Natural killer cell treated with Interleukin-12 subunit alpha and Interleukin-12 subunit beta and Interleukin-15 and Interleukin-18, amount 100 ng/mL, for 72 hours (primary cell): Measurements from ENCODE around the gene REX1BD. TPM values are rescaled to one million over a fixed set of nuclear protein-coding genes. Genes with fewer than 3 reads are reported as not detected.
A peak's percentile ranks its signal among the peaks of the same experiment; 100 is the strongest.

ENCODE experiments used
- ATAC-seq, 2 donors: fragments of 150-1000 bp; cut with Tn5 transposase in 1 of 2; sonication (Bioruptor Pico), chemical (Tn5 transposase) in 1 of 2; 2 replicates each; pipeline ENCODE4 v1.10.0; 2021
- DNase-seq: peaks from one replicate; pipeline ENCODE4 v3.0.0; 2022; ENCODE audit warnings: low spot score
- H3K27ac Mint-ChIP-seq, 2 donors: 1 replicate in 1 of 2; 2 replicates in 1 of 2; pipeline ENCODE4 v1.8.0; 2022; ENCODE audit warnings: mixed read lengths in 2 of 2, mild to moderate bottlenecking in 1 of 2, moderate library complexity in 1 of 2
- H3K27me3 Mint-ChIP-seq, 2 donors: 1 replicate in 1 of 2; 2 replicates in 1 of 2; pipeline ENCODE4 v1.8.0; 2022; ENCODE audit warnings: mixed read lengths in 2 of 2
- H3K36me3 Mint-ChIP-seq: one replicate; pipeline ENCODE4 v1.8.0; 2022; ENCODE audit warnings: mixed read lengths
- H3K4me1 Mint-ChIP-seq, 2 donors: 1 replicate in 1 of 2; 2 replicates in 1 of 2; pipeline ENCODE4 v1.8.0; 2022; ENCODE audit warnings: low read depth in 2 of 2, mixed read lengths in 2 of 2, mild to moderate bottlenecking in 1 of 2
- H3K4me3 Mint-ChIP-seq: one replicate; pipeline ENCODE4 v1.8.0; 2022; ENCODE audit warnings: mixed read lengths
- H3K9me3 Mint-ChIP-seq: 2 replicates; pipeline ENCODE4 v1.8.0; 2022; ENCODE audit warnings: mixed read lengths
- total RNA-seq, 2 donors: library from RNA; stranded (reverse); gene quantifications; one replicate each; pipeline ENCODE4 v1.2.3, GENCODE V29; 2022

REX1BD gene
- total RNA-seq, 2 donors from 2014 or later: 81.5 to 104 TPM

DNA sequence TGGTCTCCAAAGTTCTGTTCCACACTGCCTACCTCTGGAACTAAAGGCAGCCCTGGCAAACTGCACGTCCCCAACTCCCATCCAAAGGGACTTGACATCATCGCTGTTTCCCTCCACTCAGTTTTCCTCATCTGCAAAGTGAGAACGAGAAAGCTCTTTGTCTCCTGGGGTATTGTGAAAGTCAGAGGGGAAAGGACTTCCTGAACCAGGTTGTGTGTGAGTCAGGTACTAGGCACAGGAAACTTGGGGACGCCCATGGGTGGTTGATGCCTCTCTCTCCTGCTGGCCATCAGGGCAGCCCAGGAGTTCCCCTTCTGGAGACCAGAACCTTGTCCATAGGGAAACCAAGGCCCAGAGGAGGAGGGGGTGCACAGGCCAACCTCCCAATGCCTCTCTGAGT lies 13.3 kb downstream of the REX1BD start:
- peaks cover 0 to 6% of the 10 kb centered on the region in 2 donors for H3K4me1 Mint-ChIP-seq
- ATAC-seq: no peak
- peaks cover 14 to 21% of the 10 kb centered on the region in 2 donors for H3K27me3 Mint-ChIP-seq
- H3K27ac Mint-ChIP-seq: no peak overlapping the region
- H3K4me3 Mint-ChIP-seq: no peak overlapping the region
- no peak for DNase-seq
- H3K36me3 Mint-ChIP-seq: no peaks in the 10 kb centered on the region
- H3K9me3 Mint-ChIP-seq: no peaks in the 10 kb centered on the region

DNA sequence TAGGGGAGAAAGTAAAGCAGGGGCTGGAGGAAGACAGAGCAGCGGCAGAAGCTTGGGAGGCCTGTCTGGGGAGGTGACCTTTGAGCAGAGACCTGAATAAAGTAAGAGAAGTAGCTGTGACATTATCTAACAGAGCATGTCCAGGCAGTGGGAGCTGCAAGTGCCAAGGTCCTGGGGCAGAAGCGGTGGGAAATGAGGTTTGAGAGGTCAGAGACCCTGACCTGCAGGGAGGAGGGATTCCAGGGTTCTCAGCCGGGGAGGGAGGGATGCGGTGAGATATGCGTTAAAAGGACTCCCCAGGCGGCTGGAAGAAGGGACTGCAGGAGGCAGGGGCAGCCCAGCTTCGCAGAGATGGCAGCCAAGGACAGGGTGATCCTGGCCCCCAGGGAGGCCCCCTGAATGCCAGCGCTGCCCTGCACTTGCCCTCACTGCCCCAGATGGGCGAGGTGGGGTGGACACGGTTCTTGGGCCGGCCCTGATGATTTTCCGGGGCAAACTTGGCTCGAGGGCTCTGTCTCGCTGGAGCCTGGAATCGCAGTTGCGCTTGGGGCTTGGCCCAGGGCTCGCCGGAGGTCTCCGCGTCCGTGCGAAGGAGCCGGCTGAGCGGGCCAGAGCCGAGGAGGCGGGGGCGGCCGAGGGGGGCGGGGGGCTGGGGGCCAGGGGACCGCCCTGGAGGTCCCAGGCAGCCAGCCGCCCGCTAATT lies 14.8 kb downstream of the REX1BD start:
- H3K9me3 Mint-ChIP-seq: no peaks in the 10 kb centered on the region
- no peak overlapping the region for H3K27ac Mint-ChIP-seq
- peaks cover 0 to 8% of the 10 kb centered on the region in 2 donors for H3K4me1 Mint-ChIP-seq
- DNase-seq: no peak
- peak in 1 of 2 donors; percentile 37 for ATAC-seq
- peaks cover 20 to 28% of the 10 kb centered on the region in 2 donors for H3K27me3 Mint-ChIP-seq
- no peaks in the 10 kb centered on the region for H3K36me3 Mint-ChIP-seq
- no peak overlapping the region for H3K4me3 Mint-ChIP-seq

DNA sequence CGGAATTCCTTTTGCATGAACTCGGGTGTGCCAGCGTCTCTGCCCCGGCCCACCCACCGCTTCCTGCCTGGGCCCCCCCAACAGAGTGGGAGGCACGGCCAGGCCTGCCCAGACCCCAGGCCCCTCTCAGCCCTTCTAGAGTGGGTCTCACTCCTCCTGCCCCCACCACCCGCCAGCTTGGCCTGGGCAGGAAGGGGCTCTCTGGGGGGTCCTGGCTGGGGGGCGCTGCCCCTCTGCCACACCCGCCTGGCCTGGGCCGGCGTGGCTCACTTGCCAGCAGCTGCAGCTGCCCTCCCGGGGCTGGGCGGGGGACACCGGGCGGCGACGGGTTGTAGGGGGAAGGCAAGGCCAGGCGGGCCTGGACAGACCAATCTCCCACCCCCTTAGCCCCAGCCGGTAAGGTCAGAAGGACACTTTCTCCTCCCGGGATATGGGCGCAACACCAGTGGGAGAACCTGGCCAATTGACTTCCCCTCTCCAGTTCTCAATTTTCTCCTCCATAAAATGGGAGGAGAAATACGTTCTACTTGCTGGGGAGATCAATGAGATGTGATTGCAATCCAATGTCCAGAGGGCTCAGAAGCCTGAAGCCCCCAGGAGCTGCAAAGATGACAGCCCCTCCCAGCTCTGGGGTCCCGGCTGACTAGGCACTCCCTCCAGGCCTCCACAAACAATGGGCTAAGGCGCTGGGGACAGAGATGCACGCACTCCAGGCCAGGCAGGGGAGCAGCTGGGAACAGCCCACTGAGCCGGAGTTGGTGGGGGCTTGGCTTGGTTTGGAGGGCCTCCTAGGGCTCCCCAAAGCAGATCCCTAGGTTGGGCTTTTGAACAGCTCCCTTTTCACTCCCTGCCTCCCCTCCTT lies 15.6 kb downstream of the REX1BD start:
- Mint-ChIP-seq H3K4me1 (peaks cover 0 to 8% of the 10 kb centered on the region in 2 donors), H3K27me3 (peaks cover 27 to 36% of the 10 kb centered on the region in 2 donors), H3K36me3 (no peaks in the 10 kb centered on the region), H3K4me3 (no peak overlapping the region), H3K27ac (no peak overlapping the region), H3K9me3 (no peaks in the 10 kb centered on the region)
- DNase-seq (no peak), ATAC-seq (peak in 1 of 2 donors; percentile 26)

DNA sequence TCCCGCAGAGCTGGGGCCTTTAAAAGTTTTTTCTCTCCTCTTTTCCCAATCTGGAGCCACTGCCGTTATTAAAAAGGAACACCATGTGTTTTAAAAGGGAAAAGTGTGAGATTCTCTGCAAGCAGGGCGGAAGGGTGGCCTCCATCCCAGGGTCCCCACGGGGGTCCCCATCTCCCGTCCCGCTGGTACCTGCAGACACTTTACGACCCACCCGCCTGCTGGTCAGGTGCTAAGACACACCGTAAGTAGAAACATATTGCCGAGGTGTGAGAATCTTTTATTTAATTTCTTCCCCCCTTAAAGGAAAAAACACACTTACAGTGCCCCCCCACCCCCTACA lies 16.2 kb downstream of the REX1BD start:
- no peak for DNase-seq
- H3K9me3 Mint-ChIP-seq: no peaks in the 10 kb centered on the region
- peaks cover 0 to 8% of the 10 kb centered on the region in 2 donors for H3K4me1 Mint-ChIP-seq
- H3K27me3 Mint-ChIP-seq: peaks cover 32 to 41% of the 10 kb centered on the region in 2 donors
- no peak overlapping the region for H3K4me3 Mint-ChIP-seq
- no peaks in the 10 kb centered on the region for H3K36me3 Mint-ChIP-seq
- ATAC-seq: no peak
- H3K27ac Mint-ChIP-seq: no peak overlapping the region

DNA sequence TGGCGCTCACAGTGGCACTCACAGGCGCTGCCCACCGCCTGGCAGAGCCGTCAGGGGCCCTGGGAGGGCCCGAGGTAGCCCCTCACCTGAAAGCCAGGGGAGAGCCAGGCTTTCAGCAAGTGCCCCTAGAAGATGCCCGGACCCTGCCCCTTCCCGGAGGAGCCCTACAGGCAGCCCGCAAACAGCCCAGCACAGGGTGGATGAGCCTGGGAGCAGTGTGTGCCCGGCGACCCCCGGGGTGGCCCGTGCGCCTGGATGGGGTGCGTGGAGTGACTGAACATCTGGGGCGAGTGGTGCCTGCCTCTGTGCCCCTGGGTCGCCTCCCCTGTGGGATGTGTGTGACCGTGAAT lies 16.6 kb downstream of the REX1BD start:
- no peak overlapping the region for H3K4me3 Mint-ChIP-seq

DNA sequence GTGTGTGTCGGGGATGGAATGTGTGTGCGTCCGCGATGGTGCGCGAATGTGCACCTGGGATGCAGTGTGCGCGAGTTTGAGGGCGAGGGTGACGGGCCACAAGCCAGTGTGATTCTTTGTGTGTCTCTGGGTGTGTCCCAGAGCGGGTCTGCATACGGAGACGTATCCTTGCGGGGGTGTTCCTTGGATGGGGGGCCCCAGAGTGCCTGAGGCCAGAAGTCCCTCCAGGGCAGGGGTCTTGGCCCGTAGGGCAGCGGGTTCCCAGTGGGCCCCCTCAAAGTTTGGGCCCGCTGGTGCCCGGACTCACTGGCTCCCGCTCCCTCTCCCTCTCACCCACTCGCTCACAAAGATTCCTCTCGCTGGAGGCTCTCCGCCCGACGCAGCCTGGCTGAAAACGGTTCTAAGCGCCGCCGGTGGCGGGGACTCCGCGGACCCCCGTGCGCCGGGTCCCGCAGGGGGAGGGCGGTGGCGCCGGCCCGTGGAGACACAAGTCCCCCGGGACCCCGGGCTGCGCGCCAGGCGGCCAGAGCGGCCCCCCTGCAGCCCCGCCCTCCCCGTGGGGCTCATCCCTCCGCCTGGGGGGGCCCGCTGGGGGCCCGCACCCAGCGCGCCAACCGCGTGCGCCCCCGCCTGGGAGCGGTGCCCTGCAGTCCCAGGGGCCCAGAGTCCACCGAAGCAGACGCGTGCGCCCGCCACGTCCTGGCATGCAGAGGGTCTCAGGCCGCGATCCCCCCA lies 17.1 kb downstream of the REX1BD start:
- H3K27me3 Mint-ChIP-seq: peaks cover 32 to 42% of the 10 kb centered on the region in 2 donors
- ATAC-seq: no peak
- peaks cover 0 to 8% of the 10 kb centered on the region in 2 donors for H3K4me1 Mint-ChIP-seq
- no peak overlapping the region for H3K27ac Mint-ChIP-seq
- no peaks in the 10 kb centered on the region for H3K9me3 Mint-ChIP-seq
- no peak for DNase-seq
- H3K36me3 Mint-ChIP-seq: no peaks in the 10 kb centered on the region
- no peak overlapping the region for H3K4me3 Mint-ChIP-seq

More for the DNA sequence above, 16.6 kb downstream of the REX1BD start:
- no peaks in the 10 kb centered on the region for H3K9me3 Mint-ChIP-seq
- DNase-seq (no peak), ATAC-seq (no peak)
- H3K4me1 Mint-ChIP-seq: peaks cover 0 to 8% of the 10 kb centered on the region in 2 donors
- peaks cover 32 to 41% of the 10 kb centered on the region in 2 donors for H3K27me3 Mint-ChIP-seq
- no peaks in the 10 kb centered on the region for H3K36me3 Mint-ChIP-seq
- H3K27ac Mint-ChIP-seq: no peak overlapping the region

DNA sequence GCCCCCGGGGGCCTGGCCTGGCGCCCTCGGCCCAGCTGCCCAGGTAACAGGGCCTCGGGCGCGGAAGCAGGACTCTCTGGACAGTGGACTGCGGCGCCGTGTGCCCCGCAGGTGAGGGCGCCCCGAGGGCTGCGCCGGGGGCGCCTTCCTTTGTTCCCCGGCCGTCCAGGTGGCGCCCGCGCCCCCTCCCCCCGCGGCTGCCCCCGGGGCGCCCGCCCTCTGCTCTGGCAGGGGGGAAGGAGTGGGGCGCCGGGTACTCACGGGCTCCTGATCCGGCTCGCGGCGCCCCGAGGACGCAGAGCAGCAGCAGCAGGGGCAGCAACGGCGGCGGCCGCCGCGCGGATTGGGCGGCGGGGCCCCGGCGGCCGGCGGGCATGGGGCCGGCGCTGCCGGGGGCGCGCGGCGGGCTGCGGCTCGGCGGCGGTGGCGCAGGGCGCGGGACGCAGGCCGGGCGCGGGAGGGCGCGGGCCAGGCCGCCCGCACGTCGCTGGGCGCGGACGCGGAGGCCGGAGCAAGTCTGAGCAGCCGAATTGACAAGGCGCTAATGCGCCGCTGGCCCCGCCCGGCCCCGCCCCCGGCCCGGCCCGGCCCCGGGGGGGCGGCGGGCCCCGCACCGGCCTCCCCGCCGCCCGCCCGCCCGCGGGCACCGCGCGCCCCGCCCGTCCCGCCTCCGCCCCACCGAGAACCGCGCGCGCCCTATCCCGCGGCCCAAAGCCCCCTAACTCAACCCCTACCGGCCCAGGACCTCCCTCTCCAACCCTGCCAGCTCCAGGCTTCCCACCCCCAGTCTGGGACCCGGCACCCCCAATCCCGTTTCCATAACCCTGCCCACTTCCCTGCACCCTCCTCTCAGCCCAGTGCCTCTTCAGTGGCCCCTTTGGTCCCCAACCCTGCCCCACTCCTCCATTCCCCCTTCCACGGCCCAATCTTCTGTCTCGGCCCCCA lies 18.0 kb downstream of the REX1BD start, which contains the start of gene CRLF1:
Gene CRLF1 (minus strand): TSS at position 519 of the 945 bp plus-strand sequence. CDS start 143 bp downstream, at position 376.
- DNase-seq: no peak
- peaks cover 4 to 12% of the 10 kb centered on the region in 2 donors for H3K4me1 Mint-ChIP-seq
- peaks cover 36 to 49% of the 10 kb centered on the region in 2 donors for H3K27me3 Mint-ChIP-seq
- H3K36me3 Mint-ChIP-seq: no peaks in the 10 kb centered on the region
- no peak for ATAC-seq
- H3K9me3 Mint-ChIP-seq: no peaks in the 10 kb centered on the region
- no peak within 1 kb of the TSS for H3K27ac Mint-ChIP-seq
- H3K4me3 Mint-ChIP-seq: no peak within 1 kb of the TSS

DNA sequence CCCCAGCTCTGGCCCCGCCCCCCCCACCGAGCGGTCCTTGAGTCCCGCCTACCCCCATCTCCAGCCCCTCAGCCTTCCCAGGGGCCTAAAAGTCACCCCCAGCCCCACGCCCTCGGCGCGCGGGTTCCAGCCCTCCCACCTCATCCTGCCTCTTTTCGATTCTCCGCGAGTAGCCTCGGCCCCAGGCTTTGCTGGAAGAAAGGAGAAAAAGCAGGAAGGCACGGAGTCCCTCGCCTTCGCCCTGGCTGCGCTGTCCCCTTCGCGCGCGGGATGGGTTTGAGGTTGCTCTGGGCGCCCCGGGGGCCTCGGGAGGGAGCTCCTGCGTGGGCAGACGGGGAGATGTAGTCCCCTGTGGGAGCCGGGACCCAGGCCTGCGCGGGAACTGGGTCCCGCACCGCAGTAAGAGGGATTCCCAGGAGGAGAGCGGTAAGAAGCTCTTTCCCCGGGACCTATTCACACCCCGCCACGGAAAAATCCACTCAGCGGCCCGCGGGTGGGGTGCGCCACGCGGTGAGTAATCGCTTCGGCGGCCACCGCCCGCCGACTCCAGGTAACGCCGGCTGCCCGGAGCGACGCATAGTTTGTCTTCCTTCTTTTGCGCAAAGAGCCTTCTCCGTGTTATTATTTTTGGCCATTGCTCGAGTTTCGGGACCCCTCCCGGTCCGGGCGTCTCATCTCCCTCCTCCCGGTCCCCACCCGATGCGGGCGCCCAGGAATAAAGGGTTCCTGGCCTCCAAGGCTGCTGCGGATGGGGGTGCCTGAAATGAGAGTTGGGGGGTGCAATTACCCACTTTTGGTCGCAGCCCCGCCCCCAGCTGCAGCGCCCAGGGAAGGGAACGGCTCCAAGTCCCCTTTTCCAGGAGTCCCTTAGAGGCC lies 18.9 kb downstream of the REX1BD start:
- no peak overlapping the region for H3K27ac Mint-ChIP-seq
- H3K4me3 Mint-ChIP-seq: no peak overlapping the region
- no peaks in the 10 kb centered on the region for H3K36me3 Mint-ChIP-seq
- H3K9me3 Mint-ChIP-seq: no peaks in the 10 kb centered on the region
- ATAC-seq (no peak), DNase-seq (no peak)
- peaks cover 37 to 54% of the 10 kb centered on the region in 2 donors for H3K27me3 Mint-ChIP-seq
- H3K4me1 Mint-ChIP-seq: peaks cover 4 to 14% of the 10 kb centered on the region in 2 donors

DNA sequence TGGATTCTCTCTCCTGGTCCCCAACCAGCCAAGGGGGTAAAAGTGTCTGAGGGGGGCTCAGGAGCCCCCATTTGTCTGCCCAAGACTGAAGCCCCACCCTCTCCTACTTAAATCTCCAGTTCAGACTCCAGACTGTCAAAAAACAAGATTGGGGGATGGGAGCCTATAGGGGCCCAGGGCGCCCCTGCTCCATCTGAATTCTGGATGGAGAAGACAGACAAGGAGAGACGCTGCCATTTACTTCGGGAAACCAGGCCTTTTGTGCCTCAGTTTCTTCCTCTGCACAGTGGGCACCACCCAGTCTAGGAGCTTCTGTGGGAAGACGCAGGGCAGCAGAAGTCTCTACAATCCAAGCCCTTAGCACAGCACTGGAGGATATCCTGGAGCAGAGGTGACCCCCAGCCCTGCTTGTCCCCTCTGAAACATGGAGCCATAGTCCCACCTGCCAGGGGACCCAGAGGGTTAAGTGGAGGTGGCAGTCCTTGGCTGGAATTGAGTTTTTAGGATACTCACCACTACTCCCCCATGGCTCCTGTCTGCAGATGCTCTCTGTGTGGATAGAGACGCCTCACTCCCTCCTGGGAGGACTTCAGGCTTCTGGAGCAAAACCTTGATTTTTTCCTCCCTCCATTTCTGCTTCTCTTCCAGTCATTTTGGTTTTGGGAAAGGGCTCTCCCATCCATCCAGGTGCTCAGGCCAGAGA lies 19.7 kb downstream of the REX1BD start:
- peaks cover 35 to 52% of the 10 kb centered on the region in 2 donors for H3K27me3 Mint-ChIP-seq
- H3K4me1 Mint-ChIP-seq: peaks cover 4 to 15% of the 10 kb centered on the region in 2 donors
- H3K4me3 Mint-ChIP-seq: no peak overlapping the region
- H3K9me3 Mint-ChIP-seq: no peaks in the 10 kb centered on the region
- DNase-seq (no peak), ATAC-seq (no peak)
- no peak overlapping the region for H3K27ac Mint-ChIP-seq
- H3K36me3 Mint-ChIP-seq: no peaks in the 10 kb centered on the region

DNA sequence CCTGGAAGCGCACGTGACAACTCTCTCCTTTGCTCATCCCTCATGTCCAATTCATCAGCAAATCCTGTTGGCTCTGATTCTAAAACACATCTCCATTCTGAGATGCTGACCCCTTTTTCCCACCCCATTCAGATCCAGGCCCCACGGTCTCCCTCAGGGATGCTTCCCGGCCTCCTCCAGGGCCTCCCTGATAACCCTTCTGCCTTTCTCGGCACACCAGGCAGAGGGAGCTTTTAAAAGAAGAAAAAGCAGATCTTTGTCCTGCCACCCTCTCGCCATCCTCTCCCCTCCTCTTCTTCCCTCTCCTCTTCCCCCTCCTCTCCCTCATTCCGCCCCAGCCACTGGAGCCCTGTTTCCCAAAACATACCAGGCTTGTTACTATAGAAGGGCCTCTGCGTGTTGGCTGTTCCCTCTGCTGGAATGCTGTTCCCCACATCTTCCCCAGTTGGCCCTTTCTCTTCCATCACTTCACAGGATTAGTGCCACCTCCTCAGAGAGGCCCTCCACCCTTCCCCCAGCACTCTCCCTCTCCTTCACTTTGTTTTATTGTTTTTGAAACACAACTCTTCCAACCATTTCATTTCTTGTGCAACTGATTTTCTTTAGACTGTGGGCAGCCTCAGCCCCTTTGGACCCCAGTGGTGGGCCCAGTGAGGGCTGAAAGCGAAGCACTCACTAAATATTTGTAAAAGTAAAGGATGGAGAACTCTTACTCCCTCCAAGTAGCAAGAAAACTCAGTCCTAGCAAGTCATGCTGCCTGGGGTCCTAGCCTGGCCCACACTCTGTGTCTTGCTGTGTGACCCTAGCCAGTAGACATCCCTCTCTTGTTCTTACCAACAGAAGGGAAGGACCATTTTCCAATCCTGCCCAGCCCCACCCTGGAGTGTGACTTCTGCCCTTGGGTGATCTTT lies 20.5 kb downstream of the REX1BD start:
- no peak for ATAC-seq
- peaks cover 38 to 57% of the 10 kb centered on the region in 2 donors for H3K27me3 Mint-ChIP-seq
- H3K4me1 Mint-ChIP-seq: peaks cover 4 to 17% of the 10 kb centered on the region in 2 donors
- no peaks in the 10 kb centered on the region for H3K36me3 Mint-ChIP-seq
- H3K4me3 Mint-ChIP-seq: no peak overlapping the region
- DNase-seq: no peak
- H3K27ac Mint-ChIP-seq: no peak overlapping the region
- no peaks in the 10 kb centered on the region for H3K9me3 Mint-ChIP-seq

DNA sequence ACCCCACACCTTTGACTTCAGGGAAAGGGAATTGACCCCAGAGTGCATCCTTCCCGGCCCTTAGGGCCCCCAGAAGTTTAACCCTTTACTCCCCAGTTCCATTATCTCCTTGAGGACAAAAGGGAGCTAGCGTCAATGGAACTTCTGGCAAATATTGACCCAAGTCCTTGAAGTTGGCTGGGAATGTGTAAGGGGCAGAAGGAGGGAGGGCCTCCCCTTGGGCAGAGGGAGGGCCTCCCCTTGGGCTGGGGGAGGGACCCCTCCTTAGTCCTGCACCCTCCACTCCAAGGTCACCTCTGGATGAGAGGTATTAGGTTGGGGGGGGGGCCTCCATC lies 21.1 kb downstream of the REX1BD start:
- Mint-ChIP-seq H3K27ac (no peak overlapping the region), H3K4me1 (peaks cover 4 to 20% of the 10 kb centered on the region in 2 donors), H3K4me3 (no peak overlapping the region), H3K9me3 (no peaks in the 10 kb centered on the region), H3K27me3 (peaks cover 45 to 62% of the 10 kb centered on the region in 2 donors), H3K36me3 (no peaks in the 10 kb centered on the region)
- no peak for ATAC-seq
- no peak for DNase-seq
